Esophagus squamous epithelium (tissue), 5 donors: ENCODE data around the gene DISP2. TPM values are rescaled to one million over a fixed set of nuclear protein-coding genes. Genes with fewer than 3 reads are reported as not detected.
A peak's percentile ranks its signal among the peaks of the same experiment; 100 is the strongest.

Experiments used
- DNase-seq: peaks from one replicate; lab custom pipeline; 2025; lab: John Stamatoyannopoulos, UW
- H3K27ac ChIP-seq, 4 donors: fragments of 200-600 bp; sonication (generic); one replicate each; pipeline ENCODE4 v1.5.1; 2016 to 2019; ENCODE audit warnings: mild to moderate bottlenecking in 1 of 4
- H3K27me3 ChIP-seq, 4 donors: fragments of 200-600 bp; sonication (generic); 1 replicate in 3 of 4; 2 replicates in 1 of 4; pipeline versions ENCODE4 v1.5.1 to v1.6.0; 2017 to 2021; ENCODE audit warnings: antibody characterized with exemption in 1 of 4
- H3K36me3 ChIP-seq, 3 donors: fragments of 200-600 bp; sonication (generic); one replicate each; pipeline ENCODE4 v1.5.1; 2016 to 2019
- H3K4me1 ChIP-seq, 3 donors: fragments of 200-600 bp; sonication (generic); one replicate each; pipeline ENCODE4 v1.5.1; 2017 to 2019
- H3K4me3 ChIP-seq, 4 donors: fragments of 200-600 bp; sonication (generic); 1 replicate in 3 of 4; 2 replicates in 1 of 4; pipeline ENCODE4 v1.5.1; 2016 to 2019; ENCODE audit warnings: mild to moderate bottlenecking in 2 of 4, moderate library complexity in 1 of 4
- H3K9me3 ChIP-seq, 3 donors: fragments of 200-600 bp; sonication (generic); one replicate each; pipeline ENCODE4 v1.5.1; 2016 to 2019
- POLR2A ChIP-seq, 4 donors: fragments of 450-650 bp; IDR thresholded peaks; one replicate each; pipeline ENCODE4 v1.6.1; 2017; ENCODE audit warnings: antibody characterized with exemption in 4 of 4, mild to moderate bottlenecking in 4 of 4, moderate library complexity in 3 of 4
- WGBS, 2 donors: methylation state at CpG; one replicate each; pipeline ENCODE4 v1.1.5; 2018; 5-methylcytosine and 5-hydroxymethylcytosine counted together
- intact Hi-C: fragments of 100-400 bp; cut with DNase I; formaldehyde crosslinking; loops from one replicate; pipeline ENCODE4 v1.15.0; 2022
- total RNA-seq, 4 donors: library from RNA; depleted of rRNA; stranded (reverse); fragments of >200 nt; gene quantifications; one replicate each; pipeline ENCODE4 v1.1.0, GENCODE V29; 2016
- TF ChIP-seq, protein P1 (sequence below), 6 experiments: fragments of 450-650 bp in 4 of 6; fragments of 200-600 bp in 2 of 6; sonication (generic) in 2 of 6; IDR thresholded peaks; one replicate each; pipeline ENCODE4 v1.5.1; 2016 to 2019; ENCODE audit warnings: antibody characterized with exemption in 6 of 6, mild to moderate bottlenecking in 4 of 6, moderate library complexity in 4 of 6
- donor health status: DM: yes; HTN: yes; CAD: no.

The DISP2 gene
- total RNA-seq, 4 donors from 2014 or later, result under 0.01 TPM; not detected in 2

DNA sequence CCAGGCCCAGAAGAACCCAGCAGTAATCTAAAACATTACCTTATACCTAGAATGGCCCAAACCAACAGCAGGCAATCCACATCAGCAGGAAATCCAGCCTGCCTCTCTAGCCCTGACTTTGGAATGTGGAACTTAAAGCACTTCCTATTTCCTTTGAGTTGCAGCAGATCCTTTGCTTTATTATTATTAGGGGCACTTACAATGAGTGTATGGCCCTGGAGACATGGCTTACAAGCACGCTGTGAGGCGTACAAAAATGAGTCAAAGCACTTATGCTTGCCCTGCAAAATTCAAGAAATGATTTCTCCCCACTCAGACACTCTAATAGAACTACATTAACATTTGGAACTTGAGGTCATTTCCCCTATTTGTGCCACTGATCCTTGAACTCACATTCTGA lies 15.0 kb downstream of the DISP2 start:
- Histone ChIP-seq H3K27me3 (peaks cover 0 to 29% (median 0%) of the 10 kb centered on the region in 4 donors), H3K27ac (no peak overlapping the region), H3K9me3 (no peaks in the 10 kb centered on the region), H3K4me3 (no peak overlapping the region), H3K36me3 (no peaks in the 10 kb centered on the region), H3K4me1 (peaks cover 5 to 6% (median 6%) of the 10 kb centered on the region in 3 donors)
- DNase-seq, result no peak
- intact Hi-C loops, result no loop called here
- TF ChIP-seq, protein P1, sequence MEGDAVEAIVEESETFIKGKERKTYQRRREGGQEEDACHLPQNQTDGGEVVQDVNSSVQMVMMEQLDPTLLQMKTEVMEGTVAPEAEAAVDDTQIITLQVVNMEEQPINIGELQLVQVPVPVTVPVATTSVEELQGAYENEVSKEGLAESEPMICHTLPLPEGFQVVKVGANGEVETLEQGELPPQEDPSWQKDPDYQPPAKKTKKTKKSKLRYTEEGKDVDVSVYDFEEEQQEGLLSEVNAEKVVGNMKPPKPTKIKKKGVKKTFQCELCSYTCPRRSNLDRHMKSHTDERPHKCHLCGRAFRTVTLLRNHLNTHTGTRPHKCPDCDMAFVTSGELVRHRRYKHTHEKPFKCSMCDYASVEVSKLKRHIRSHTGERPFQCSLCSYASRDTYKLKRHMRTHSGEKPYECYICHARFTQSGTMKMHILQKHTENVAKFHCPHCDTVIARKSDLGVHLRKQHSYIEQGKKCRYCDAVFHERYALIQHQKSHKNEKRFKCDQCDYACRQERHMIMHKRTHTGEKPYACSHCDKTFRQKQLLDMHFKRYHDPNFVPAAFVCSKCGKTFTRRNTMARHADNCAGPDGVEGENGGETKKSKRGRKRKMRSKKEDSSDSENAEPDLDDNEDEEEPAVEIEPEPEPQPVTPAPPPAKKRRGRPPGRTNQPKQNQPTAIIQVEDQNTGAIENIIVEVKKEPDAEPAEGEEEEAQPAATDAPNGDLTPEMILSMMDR (IDR thresholded peaks at IDR 0.05), result no peak
- no peak for TF ChIP-seq POLR2A (IDR thresholded peaks at IDR 0.05)
- 42 to 55% methylated on average over 2 of the region's 2 CpGs for WGBS, 2 donors

- no peaks in the 10 kb centered on the region for H3K27me3 ChIP-seq
- no peaks in the 10 kb centered on the region for H3K36me3 ChIP-seq
- DNase-seq, result no peak
- H3K4me3 ChIP-seq, result no peak overlapping the region
- H3K27ac ChIP-seq, result no peak overlapping the region
- H3K9me3 ChIP-seq, result no peaks in the 10 kb centered on the region
- intact Hi-C loops, result no loop called here
- peaks cover 0 to 20% (median 7%) of the 10 kb centered on the region in 3 donors for H3K4me1 ChIP-seq
- TF ChIP-seq POLR2A (IDR thresholded peaks at IDR 0.05), result no peak
- TF ChIP-seq, protein P1 (IDR thresholded peaks at IDR 0.05), result no peak
- WGBS, 2 donors, result 64 to 68% methylated on average over 3 of the region's 3 CpGs
Measured at GRCh38 chr15:40377606-40378005, 19.6 kb downstream of the DISP2 start.

DNA sequence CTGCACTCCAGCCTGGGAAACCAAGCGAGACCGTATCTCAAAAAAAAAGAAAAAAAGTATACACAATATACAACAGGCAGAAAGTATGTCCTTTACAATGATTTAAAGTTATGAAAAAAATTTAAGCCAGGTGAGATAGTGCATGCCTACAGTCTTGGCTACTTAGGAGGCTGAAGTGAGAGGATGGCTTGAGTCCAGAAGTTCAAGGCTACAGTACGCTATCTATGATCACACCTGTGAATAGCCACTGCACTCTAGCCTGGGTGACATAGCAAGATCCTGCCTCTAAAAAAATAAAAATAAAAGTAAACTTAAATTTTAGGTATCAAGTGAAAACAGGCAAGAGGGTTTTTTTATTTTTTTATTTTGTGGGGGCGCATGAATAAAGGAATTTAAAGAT lies 21.4 kb downstream of the DISP2 start:
- Histone ChIP-seq H3K27ac (peak overlapping the region in 1 of 4 donors; percentile 72), H3K27me3 (no peaks in the 10 kb centered on the region), H3K4me1 (peaks cover 9 to 38% (median 16%) of the 10 kb centered on the region in 3 donors), H3K36me3 (no peaks in the 10 kb centered on the region), H3K4me3 (no peak overlapping the region), H3K9me3 (no peaks in the 10 kb centered on the region)
- 78 to 81% methylated on average over 4 of the region's 4 CpGs for WGBS, 2 donors
- no peak for DNase-seq
- TF ChIP-seq, protein P1 (IDR thresholded peaks at IDR 0.05), result no peak
- intact Hi-C loops, result no loop called here

- Histone ChIP-seq H3K4me3 (no peak overlapping the region), H3K27me3 (no peaks in the 10 kb centered on the region), H3K27ac (peak overlapping the region in 3 of 4 donors; percentile 46 to 72 (median 56)), H3K4me1 (peaks cover 9 to 40% (median 16%) of the 10 kb centered on the region in 3 donors), H3K9me3 (no peaks in the 10 kb centered on the region), H3K36me3 (no peaks in the 10 kb centered on the region)
- 6 to 16% methylated on average over 4 of the region's 4 CpGs for WGBS, 2 donors
- DNase-seq, result no peak
- TF ChIP-seq, protein P1 (IDR thresholded peaks at IDR 0.05), result no peak
- TF ChIP-seq POLR2A (IDR thresholded peaks at IDR 0.05), result no peak
- intact Hi-C loops, result no loop called here
Measured at GRCh38 chr15:40379853-40380252, 21.8 kb downstream of the DISP2 start.

GRCh38 chr15:40380636-40381035 lies 22.6 kb downstream of the DISP2 start:
- H3K9me3 ChIP-seq, result no peaks in the 10 kb centered on the region
- no peaks in the 10 kb centered on the region for H3K36me3 ChIP-seq
- WGBS, 2 donors, result 94 to 96% methylated on average over 9 to 10 of the region's 10 CpGs
- no peaks in the 10 kb centered on the region for H3K27me3 ChIP-seq
- TF ChIP-seq POLR2A (IDR thresholded peaks at IDR 0.05), result no peak
- TF ChIP-seq, protein P1 (IDR thresholded peaks at IDR 0.05), result no peak
- no peak for DNase-seq
- intact Hi-C loops, result no loop called here
- no peak overlapping the region for H3K4me3 ChIP-seq
- H3K4me1 ChIP-seq, result peaks cover 9 to 40% (median 16%) of the 10 kb centered on the region in 3 donors
- H3K27ac ChIP-seq, result peak overlapping the region in 3 of 4 donors; percentile 46 to 72 (median 56)
